Transverse colon (tissue), 4 donors: ENCODE measurements around the gene SEC16A. TPM values are rescaled to one million over a fixed set of nuclear protein-coding genes. Genes with fewer than 3 reads are reported as not detected.

Source experiments
- DNase-seq: peaks from one replicate; pipeline ENCODE4 v3.0.0-alpha.2; 2019
- H3K27ac ChIP-seq, 4 donors: fragments of 200-600 bp; sonication (generic); 2 replicates each; pipeline ENCODE4 v1.5.1; 2016 to 2018; ENCODE audit warnings: inconsistent platforms in 4 of 4
- H3K27me3 ChIP-seq: fragments of 200-600 bp; sonication (generic); 2 replicates; pipeline ENCODE4 v1.5.1; 2017; ENCODE audit warnings: inconsistent platforms
- H3K36me3 ChIP-seq, 4 donors: fragments of 200-600 bp; sonication (generic); 2 replicates each; pipeline ENCODE4 v1.5.1; 2017 to 2019; ENCODE audit warnings: inconsistent platforms in 4 of 4
- H3K4me1 ChIP-seq, 4 donors: fragments of 200-600 bp; sonication (generic); 2 replicates each; pipeline ENCODE4 v1.5.1; 2017 to 2020; ENCODE audit warnings: inconsistent platforms in 4 of 4
- H3K4me3 ChIP-seq, 4 donors: fragments of 200-600 bp; sonication (generic); 1 replicate in 1 of 4; 2 replicates in 3 of 4; pipeline versions ENCODE4 v1.5.1 to v1.6.1; 2017 to 2019; ENCODE audit warnings: inconsistent platforms in 4 of 4
- H3K9me3 ChIP-seq, 2 donors: fragments of 200-600 bp; sonication (generic); 2 replicates each; pipeline ENCODE4 v1.5.1; 2017 to 2019; ENCODE audit warnings: inconsistent platforms in 2 of 2
- CTCF ChIP-seq, 5 experiments: fragments of 200-600 bp in 3 of 5; fragments of 450-650 bp in 2 of 5; sonication (generic) in 3 of 5; IDR thresholded peaks; 1 replicate in 2 of 5; 2 replicates in 3 of 5; pipeline ENCODE4 v1.5.1; 2016 to 2017; ENCODE audit warnings: antibody characterized with exemption in 5 of 5, inconsistent platforms in 3 of 5, mild to moderate bottlenecking in 2 of 5, moderate library complexity in 1 of 5
- EP300 ChIP-seq: sonication (generic); formaldehyde crosslinking; IDR thresholded peaks from one replicate; pipeline ENCODE4 v1.6.1; 2017; ENCODE audit warnings: antibody characterized with exemption, low read depth
- POLR2A ChIP-seq: fragments of 450-650 bp; IDR thresholded peaks from one replicate; pipeline ENCODE4 v1.6.1; 2016; ENCODE audit warnings: antibody characterized with exemption, mild to moderate bottlenecking, moderate library complexity
- POLR2AphosphoS5 ChIP-seq, 3 donors: sonication (generic); formaldehyde crosslinking; IDR thresholded peaks; one replicate each; pipeline ENCODE4 v1.6.1; 2016; ENCODE audit warnings: antibody characterized with exemption in 3 of 3
- WGBS, 2 donors: methylation state at CpG; one replicate each; pipeline ENCODE4 v1.1.5; 2018; ENCODE audit warnings: low coverage in 1 of 2; 5-methylcytosine and 5-hydroxymethylcytosine counted together
- in situ Hi-C, 4 donors: fragments of 200-750 bp; cut with MboI; loops; one replicate each; pipeline versions ENCODE4 v1.15.0 to v1.15.1; 2017; ENCODE audit warnings: low sequenced_read_pairs in 3 of 4, low pct_ligation_motif_present in 1 of 4, low pct_unique_long_range_greater_than_20kb in 1 of 4
- intact Hi-C: fragments of 100-400 bp; cut with DNase I; formaldehyde crosslinking; loops from one replicate; pipeline ENCODE4 v1.15.1; 2023; ENCODE audit warnings: low total_unique reads
- total RNA-seq, 4 donors: library from RNA; depleted of rRNA; stranded (reverse); fragments of >200 nt; gene quantifications; one replicate each; pipeline ENCODE4 v1.1.0, GENCODE V29; 2016

Gene SEC16A
- total RNA-seq, 4 donors from 2014 or later, result 54.1 to 75.9 (median 65.8) TPM

GRCh38 chr9:136421791-136422190, 61.0 kb downstream of the SEC16A start:
- TF ChIP-seq EP300 (no peak), POLR2AphosphoS5 (IDR thresholded peaks at IDR 0.05) (no peak), CTCF (IDR thresholded peaks at IDR 0.05) (no peak), POLR2A (no peak)
- WGBS, 2 donors, result 80% methylated on average over 9 of the region's 21 CpGs; no CpG with 5 or more reads in 1 of the 2 donors
- Histone ChIP-seq H3K4me3 (no peak overlapping the region), H3K27me3 (no peaks in the 10 kb centered on the region), H3K9me3 (no peaks in the 10 kb centered on the region), H3K27ac (no peak overlapping the region), H3K4me1 (no peaks in the 10 kb centered on the region), H3K36me3 (peaks cover 0 to 66% (median 25%) of the 10 kb centered on the region in 4 donors)
- intact Hi-C loops (no loop called here), in situ Hi-C loops (no loop called here)
- DNase-seq, result no peak

GRCh38 chr9:136419092-136419420, 63.8 kb downstream of the SEC16A start:
- no peaks in the 10 kb centered on the region for H3K9me3 ChIP-seq
- intact Hi-C loops, result no loop called here
- no peak for DNase-seq
- H3K4me3 ChIP-seq, result no peak overlapping the region
- H3K27ac ChIP-seq, result no peak overlapping the region
- TF ChIP-seq EP300, result no peak
- no peak for TF ChIP-seq POLR2A
- TF ChIP-seq POLR2AphosphoS5 (IDR thresholded peaks at IDR 0.05), result no peak
- no peak for TF ChIP-seq CTCF (IDR thresholded peaks at IDR 0.05)
- H3K4me1 ChIP-seq, result no peaks in the 10 kb centered on the region
- H3K27me3 ChIP-seq, result no peaks in the 10 kb centered on the region
- 94% methylated on average over 12 of the region's 12 CpGs; no CpG with 5 or more reads in 1 of the 2 donors for WGBS, 2 donors
- peaks cover 0 to 90% (median 35%) of the 10 kb centered on the region in 4 donors for H3K36me3 ChIP-seq
- in situ Hi-C loops, result no loop called here

GRCh38 chr9:136418182-136419091, 64.4 kb downstream of the SEC16A start:
- DNase-seq, result no peak
- Histone ChIP-seq H3K27ac (no peak overlapping the region), H3K4me3 (no peak overlapping the region), H3K36me3 (peaks cover 0 to 92% (median 35%) of the 10 kb centered on the region in 4 donors), H3K9me3 (no peaks in the 10 kb centered on the region), H3K4me1 (no peaks in the 10 kb centered on the region), H3K27me3 (no peaks in the 10 kb centered on the region)
- 93 to 100% methylated on average over 6 to 43 of the region's 48 CpGs for WGBS, 2 donors
- intact Hi-C loops (no loop called here), in situ Hi-C loops (no loop called here)
- TF ChIP-seq POLR2A (no peak), CTCF (IDR thresholded peaks at IDR 0.05) (no peak), EP300 (no peak), POLR2AphosphoS5 (IDR thresholded peaks at IDR 0.05) (no peak)

- Histone ChIP-seq H3K4me1 (peaks cover 0 to 2% (median under 1%) of the 10 kb centered on the region in 4 donors), H3K4me3 (no peak overlapping the region), H3K27ac (no peak overlapping the region), H3K9me3 (no peaks in the 10 kb centered on the region), H3K27me3 (no peaks in the 10 kb centered on the region), H3K36me3 (peaks cover 0 to 77% (median 34%) of the 10 kb centered on the region in 4 donors)
- in situ Hi-C loops, result no loop called here
- DNase-seq, result no peak
- TF ChIP-seq POLR2AphosphoS5 (IDR thresholded peaks at IDR 0.05) (no peak), EP300 (no peak), POLR2A (no peak), CTCF (IDR thresholded peaks at IDR 0.05) (no peak)
- 86 to 93% methylated on average over 4 to 19 of the region's 19 CpGs for WGBS, 2 donors
- intact Hi-C loops, result no loop called here
Observed at GRCh38 chr9:136416914-136417313, 65.9 kb downstream of the SEC16A start.
